DND-41 (cell line): Measurements from ENCODE around the gene PSMB8.

Experiments used
- ATAC-seq: fragments of 200-7000 bp; cut with Tn5 transposase; 3 replicates; pipeline ENCODE4 v1.9.1; 2021; ENCODE audit warnings: low read depth; ENCODE audit not compliant: insufficient read depth
- DNase-seq: peaks from one replicate; pipeline ENCODE4 v3.0.0-alpha.2; 2020
- H2AFZ ChIP-seq: 2 replicates; pipeline ENCODE4 v1.6.0; 2012; ENCODE audit warnings: low read depth, low read length
- H3K27ac ChIP-seq: 2 replicates; pipeline ENCODE4 v1.5.1; 2012; ENCODE audit warnings: low read length, inconsistent platforms
- H3K27me3 ChIP-seq: fragments of 200-600 bp; sonication (generic); 2 replicates; pipeline ENCODE4 v1.6.0; 2012; ENCODE audit warnings: low read length, mild to moderate bottlenecking, inconsistent platforms; ENCODE audit not compliant: insufficient read depth, poor library complexity
- H3K36me3 ChIP-seq: 2 replicates; pipeline ENCODE4 v1.5.1; 2012; ENCODE audit warnings: low read length, inconsistent platforms; ENCODE audit not compliant: insufficient read depth
- H3K4me1 ChIP-seq: 2 replicates; pipeline ENCODE4 v1.5.1; 2012; ENCODE audit warnings: mild to moderate bottlenecking, low read length; ENCODE audit not compliant: insufficient read depth
- H3K4me2 ChIP-seq: 2 replicates; pipeline ENCODE4 v1.6.0; 2012; ENCODE audit warnings: mild to moderate bottlenecking, moderate library complexity, low read length, inconsistent platforms; ENCODE audit not compliant: insufficient read depth
- H3K4me3 ChIP-seq, 2 experiments: fragments of 200-600 bp in 1 of 2; shearing (Covaris generic) in 1 of 2; 2 replicates each; pipeline ENCODE4 v1.5.1; 2012 to 2016; ENCODE audit warnings: inconsistent platforms in 2 of 2, low read length in 2 of 2, mild to moderate bottlenecking in 2 of 2, low read depth in 1 of 2, moderate library complexity in 1 of 2
- H3K79me2 ChIP-seq: 2 replicates; pipeline ENCODE4 v1.6.0; 2012; ENCODE audit warnings: low read length, inconsistent platforms; ENCODE audit not compliant: insufficient read depth
- H3K9ac ChIP-seq: 2 replicates; pipeline ENCODE4 v1.6.0; 2012; ENCODE audit warnings: low read depth, mild to moderate bottlenecking, inconsistent platforms, low read length, moderate library complexity
- H3K9me3 ChIP-seq: 2 replicates; pipeline ENCODE4 v1.5.1; 2012; ENCODE audit warnings: low read length, moderate library complexity, mild to moderate bottlenecking, inconsistent platforms; ENCODE audit not compliant: insufficient read depth, severe bottlenecking
- H4K20me1 ChIP-seq: 2 replicates; pipeline ENCODE4 v1.6.0; 2012; ENCODE audit warnings: low read length; ENCODE audit not compliant: insufficient read depth
- CTCF ChIP-seq: IDR thresholded peaks from 2 replicates; pipeline ENCODE4 v1.5.1; 2012; ENCODE audit warnings: borderline replicate concordance, low read length, moderate library complexity, mild to moderate bottlenecking; ENCODE audit not compliant: poor library complexity, severe bottlenecking; ENCODE audit errors: extremely low read depth
- EZH2 ChIP-seq: IDR thresholded peaks from 3 replicates; pipeline ENCODE4 v1.6.1; 2012; ENCODE audit warnings: borderline replicate concordance, low read depth, mild to moderate bottlenecking, moderate library complexity, low read length, inconsistent platforms; ENCODE audit not compliant: severe bottlenecking

The PSMB8 gene

GRCh38 chr6:32888576-32888975 is 44.7 kb upstream of the PSMB8 start:
- H3K4me1 ChIP-seq, result peaks cover 6% of the 10 kb centered on the region
- H2AFZ ChIP-seq, result no peak overlapping the region
- H3K27ac ChIP-seq, result no peak overlapping the region
- no peaks in the 10 kb centered on the region for H4K20me1 ChIP-seq
- H3K4me3 ChIP-seq, result no peak overlapping the region
- H3K9ac ChIP-seq, result no peak overlapping the region
- ATAC-seq, result no peak
- peaks cover 18% of the 10 kb centered on the region for H3K27me3 ChIP-seq
- DNase-seq, result no peak
- no peak overlapping the region for H3K4me2 ChIP-seq
- H3K9me3 ChIP-seq, result no peaks in the 10 kb centered on the region
- no peaks in the 10 kb centered on the region for H3K79me2 ChIP-seq
- TF ChIP-seq CTCF, result no peak
- no peak for TF ChIP-seq EZH2
- H3K36me3 ChIP-seq, result no peaks in the 10 kb centered on the region

- peaks cover 22% of the 10 kb centered on the region for H3K27me3 ChIP-seq
- no peaks in the 10 kb centered on the region for H3K9me3 ChIP-seq
- no peaks in the 10 kb centered on the region for H3K4me1 ChIP-seq
- H3K9ac ChIP-seq, result no peak overlapping the region
- DNase-seq (no peak), ATAC-seq (no peak)
- no peaks in the 10 kb centered on the region for H3K79me2 ChIP-seq
- H3K27ac ChIP-seq, result no peak overlapping the region
- H2AFZ ChIP-seq, result no peak overlapping the region
- H3K4me3 ChIP-seq, result no peak overlapping the region
- H3K4me2 ChIP-seq, result no peak overlapping the region
- no peaks in the 10 kb centered on the region for H4K20me1 ChIP-seq
- no peaks in the 10 kb centered on the region for H3K36me3 ChIP-seq
- no peak for TF ChIP-seq EZH2
- no peak for TF ChIP-seq CTCF
These were observed 43.8 kb upstream of the PSMB8 start for GRCh38 chr6:32887616-32888015.

GRCh38 chr6:32886681-32887383 is 43.0 kb upstream of the PSMB8 start:
- Histone ChIP-seq H3K4me2 (no peak overlapping the region), H3K9ac (no peak overlapping the region), H3K36me3 (no peaks in the 10 kb centered on the region), H3K27me3 (peaks cover 22% of the 10 kb centered on the region), H3K4me1 (no peaks in the 10 kb centered on the region), H2AFZ (no peak overlapping the region), H3K79me2 (no peaks in the 10 kb centered on the region), H3K4me3 (no peak overlapping the region), H4K20me1 (no peaks in the 10 kb centered on the region), H3K27ac (no peak overlapping the region), H3K9me3 (no peaks in the 10 kb centered on the region)
- no peak for ATAC-seq
- DNase-seq, result no peak
- TF ChIP-seq CTCF, result no peak
- TF ChIP-seq EZH2, result no peak
